Lower leg skin (tissue), 4 donors: Measurements from ENCODE around the gene MMADHC. TPM values are rescaled to one million over a fixed set of nuclear protein-coding genes. Genes with fewer than 3 reads are reported as not detected.

ENCODE experiments used
- DNase-seq, 2 donors: peaks; one replicate each; pipeline ENCODE4 v3.0.0-alpha.2; 2019; ENCODE audit warnings: low spot score in 2 of 2
- H3K4me3 ChIP-seq: fragments of 200-600 bp; sonication (generic); 2 replicates; pipeline ENCODE4 v1.5.1; 2017; ENCODE audit warnings: mild to moderate bottlenecking, low read depth; ENCODE audit not compliant: poor library complexity, severe bottlenecking
- CTCF ChIP-seq, 3 donors: fragments of 450-650 bp; IDR thresholded peaks; one replicate each; pipeline ENCODE4 v1.5.1; 2016; ENCODE audit warnings: antibody characterized with exemption in 3 of 3, mild to moderate bottlenecking in 3 of 3, moderate library complexity in 2 of 3
- POLR2A ChIP-seq, 2 donors: fragments of 450-650 bp; IDR thresholded peaks; one replicate each; pipeline ENCODE4 v1.6.1; 2016 to 2017; ENCODE audit warnings: antibody characterized with exemption in 2 of 2, mild to moderate bottlenecking in 1 of 2, moderate library complexity in 1 of 2
- WGBS, 2 donors: methylation state at CpG; one replicate each; pipeline ENCODE4 v1.1.5; 2018; 5-methylcytosine and 5-hydroxymethylcytosine counted together
- intact Hi-C: fragments of 100-400 bp; cut with DNase I; formaldehyde crosslinking; loops from one replicate; pipeline ENCODE4 v1.15.0; 2023; ENCODE audit warnings: low total_unique reads
- total RNA-seq, 4 donors: library from RNA; depleted of rRNA; stranded (reverse); fragments of >200 nt; gene quantifications; one replicate each; pipeline ENCODE4 v1.1.0, GENCODE V29; 2016

The MMADHC gene
- total RNA-seq, 4 donors from 2014 or later: 66.3 to 118 (median 95.4) TPM

DNA sequence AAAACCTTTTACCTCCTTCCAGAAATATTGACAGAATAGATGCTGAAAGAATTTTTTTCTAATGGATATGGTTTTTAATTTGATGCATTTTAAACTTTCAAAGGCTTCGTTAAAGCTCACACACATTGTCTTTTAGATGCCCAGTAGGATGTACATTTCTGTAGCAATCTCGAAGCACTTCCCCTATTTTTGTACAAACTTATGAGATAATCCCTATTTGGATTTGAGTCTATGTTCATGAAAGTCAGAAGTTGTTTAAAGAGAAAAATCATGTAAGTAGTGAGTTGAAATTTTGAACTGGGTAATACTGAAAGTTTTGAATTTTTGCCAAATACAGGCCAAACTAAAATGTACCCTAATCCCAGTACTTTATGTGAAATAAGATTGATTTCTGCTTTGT is 38.1 kb upstream of the MMADHC start:
- TF ChIP-seq POLR2A (IDR thresholded peaks at IDR 0.05) (no peak), CTCF (IDR thresholded peaks at IDR 0.05) (no peak)
- DNase-seq: no peak
- WGBS, 2 donors: 73 to 87% methylated on average over 2 of the region's 2 CpGs
- intact Hi-C loops: no loop called here
- no peak overlapping the region for H3K4me3 ChIP-seq

- no peak for DNase-seq
- WGBS, 2 donors: 94 to 95% methylated on average over 3 of the region's 3 CpGs
- TF ChIP-seq POLR2A (IDR thresholded peaks at IDR 0.05) (no peak), CTCF (IDR thresholded peaks at IDR 0.05) (no peak)
These were observed 37.7 kb upstream of the MMADHC start for GRCh38 chr2:149625271-149625670.

GRCh38 chr2:149622343-149622742 is 34.8 kb upstream of the MMADHC start:
- no peak for DNase-seq
- WGBS, 2 donors: 92 to 100% methylated on average over 1 of the region's 1 CpG
- no peak overlapping the region for H3K4me3 ChIP-seq
- TF ChIP-seq CTCF (IDR thresholded peaks at IDR 0.05) (no peak), POLR2A (IDR thresholded peaks at IDR 0.05) (no peak)
- intact Hi-C loops: no loop called here

More at GRCh38 chr2:149625271-149625670, 37.7 kb upstream of the MMADHC start:
- no peak overlapping the region for H3K4me3 ChIP-seq
- intact Hi-C loops: no loop called here

GRCh38 chr2:149617476-149617875 is 29.9 kb upstream of the MMADHC start:
- intact Hi-C loops: no loop called here
- TF ChIP-seq POLR2A (IDR thresholded peaks at IDR 0.05) (no peak), CTCF (IDR thresholded peaks at IDR 0.05) (no peak)

GRCh38 chr2:149616681-149617456 is 29.3 kb upstream of the MMADHC start:
- no peak for DNase-seq
- 67 to 70% methylated on average over 3 of the region's 3 CpGs for WGBS, 2 donors
- no peak overlapping the region for H3K4me3 ChIP-seq
- intact Hi-C loops: no loop called here
- TF ChIP-seq POLR2A (IDR thresholded peaks at IDR 0.05): no peak
- TF ChIP-seq CTCF (IDR thresholded peaks at IDR 0.05): no peak

More at GRCh38 chr2:149617476-149617875, 29.9 kb upstream of the MMADHC start:
- DNase-seq: no peak
- H3K4me3 ChIP-seq: no peak overlapping the region

- DNase-seq: no peak
- TF ChIP-seq POLR2A (IDR thresholded peaks at IDR 0.05): no peak
- no peak for TF ChIP-seq CTCF (IDR thresholded peaks at IDR 0.05)
- 83 to 88% methylated on average over 2 of the region's 2 CpGs for WGBS, 2 donors
- intact Hi-C loops: no loop called here
- no peak overlapping the region for H3K4me3 ChIP-seq
These were observed 26.1 kb upstream of the MMADHC start for GRCh38 chr2:149613704-149614103.
